ENCODE measurements around the gene CBLL1. TPM values are rescaled to one million over a fixed set of nuclear protein-coding genes. Genes with fewer than 3 reads are reported as not detected.

Gene CBLL1
- total and polyA plus RNA-seq, 2 of the 13 experiments (the other 11 are each of a cell fraction or from before 2014, with no cell fraction given) = 8.8 to 10.5 TPM

DNA sequence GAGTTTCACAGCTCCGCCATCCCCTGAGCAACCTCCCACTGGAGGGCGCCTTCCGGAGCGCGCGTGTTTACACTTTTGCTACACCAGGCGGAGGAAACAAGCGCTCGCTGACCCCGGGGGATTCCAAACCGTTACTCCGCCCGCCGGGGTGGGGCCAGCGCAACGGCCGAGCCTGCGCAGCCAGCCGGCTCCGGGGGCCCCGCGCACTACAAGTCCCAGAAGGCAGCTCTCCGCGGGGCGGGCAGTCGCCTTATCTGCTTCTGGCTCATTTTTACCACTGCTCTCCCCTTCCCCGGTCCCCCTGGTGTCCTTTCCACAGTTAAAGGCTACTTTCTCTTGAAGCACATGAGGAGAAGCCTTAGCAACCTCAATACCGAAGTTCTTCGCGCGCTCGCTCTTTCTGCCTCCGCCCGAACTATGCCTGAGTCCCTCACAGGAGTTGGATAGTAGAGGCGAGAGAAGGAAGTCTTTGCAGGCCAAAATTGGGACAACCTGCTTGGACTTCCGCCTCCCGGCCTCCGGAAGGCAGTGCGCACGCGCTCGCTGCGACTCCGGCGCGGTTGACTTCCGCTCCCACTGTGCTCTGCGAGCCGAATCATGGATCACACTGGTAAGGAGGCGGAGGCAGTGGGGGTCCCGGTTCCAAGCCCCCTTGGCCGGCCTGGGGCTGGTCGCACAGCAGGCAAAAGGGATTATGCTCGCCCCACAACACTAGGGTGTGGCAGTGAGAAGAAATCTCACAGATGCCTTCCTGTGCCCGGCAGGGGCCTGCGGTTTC is at the start of gene CBLL1 (continued):
- TF ChIP-seq, protein P1, sequence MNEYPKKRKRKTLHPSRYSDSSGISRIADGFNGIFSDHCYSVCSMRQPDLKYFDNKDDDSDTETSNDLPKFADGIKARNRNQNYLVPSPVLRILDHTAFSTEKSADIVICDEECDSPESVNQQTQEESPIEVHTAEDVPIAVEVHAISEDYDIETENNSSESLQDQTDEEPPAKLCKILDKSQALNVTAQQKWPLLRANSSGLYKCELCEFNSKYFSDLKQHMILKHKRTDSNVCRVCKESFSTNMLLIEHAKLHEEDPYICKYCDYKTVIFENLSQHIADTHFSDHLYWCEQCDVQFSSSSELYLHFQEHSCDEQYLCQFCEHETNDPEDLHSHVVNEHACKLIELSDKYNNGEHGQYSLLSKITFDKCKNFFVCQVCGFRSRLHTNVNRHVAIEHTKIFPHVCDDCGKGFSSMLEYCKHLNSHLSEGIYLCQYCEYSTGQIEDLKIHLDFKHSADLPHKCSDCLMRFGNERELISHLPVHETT (CRISPR knock-in tag; conservative IDR thresholded peaks at IDR 0.05) = no peak
- TF ChIP-seq, protein P2, sequence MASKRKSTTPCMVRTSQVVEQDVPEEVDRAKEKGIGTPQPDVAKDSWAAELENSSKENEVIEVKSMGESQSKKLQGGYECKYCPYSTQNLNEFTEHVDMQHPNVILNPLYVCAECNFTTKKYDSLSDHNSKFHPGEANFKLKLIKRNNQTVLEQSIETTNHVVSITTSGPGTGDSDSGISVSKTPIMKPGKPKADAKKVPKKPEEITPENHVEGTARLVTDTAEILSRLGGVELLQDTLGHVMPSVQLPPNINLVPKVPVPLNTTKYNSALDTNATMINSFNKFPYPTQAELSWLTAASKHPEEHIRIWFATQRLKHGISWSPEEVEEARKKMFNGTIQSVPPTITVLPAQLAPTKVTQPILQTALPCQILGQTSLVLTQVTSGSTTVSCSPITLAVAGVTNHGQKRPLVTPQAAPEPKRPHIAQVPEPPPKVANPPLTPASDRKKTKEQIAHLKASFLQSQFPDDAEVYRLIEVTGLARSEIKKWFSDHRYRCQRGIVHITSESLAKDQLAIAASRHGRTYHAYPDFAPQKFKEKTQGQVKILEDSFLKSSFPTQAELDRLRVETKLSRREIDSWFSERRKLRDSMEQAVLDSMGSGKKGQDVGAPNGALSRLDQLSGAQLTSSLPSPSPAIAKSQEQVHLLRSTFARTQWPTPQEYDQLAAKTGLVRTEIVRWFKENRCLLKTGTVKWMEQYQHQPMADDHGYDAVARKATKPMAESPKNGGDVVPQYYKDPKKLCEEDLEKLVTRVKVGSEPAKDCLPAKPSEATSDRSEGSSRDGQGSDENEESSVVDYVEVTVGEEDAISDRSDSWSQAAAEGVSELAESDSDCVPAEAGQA (IDR thresholded peaks at IDR 0.05; ENCODE audit: low read depth) = 0 out of 2 replicates have a peak, but pooled peaks have one; percentile 5
- TF ChIP-seq, protein P2 (CRISPR knock-in tag; IDR thresholded peaks at IDR 0.05; ENCODE audit: borderline replicate concordance) = no peak
- TF ChIP-seq NCOR1 (IDR thresholded peaks at IDR 0.05; ENCODE audit: borderline replicate concordance, low read length) (no peak), YY1 (IDR thresholded peaks at IDR 0.05; ENCODE audit: insufficient read depth, insufficient replicate concordance, low read depth, low read length) (peak; percentile 73), ZBTB39 (CRISPR knock-in tag; IDR thresholded peaks at IDR 0.05) (no peak; the same call in 1 of the 2 replicates)
- TF ChIP-seq, protein P3, sequence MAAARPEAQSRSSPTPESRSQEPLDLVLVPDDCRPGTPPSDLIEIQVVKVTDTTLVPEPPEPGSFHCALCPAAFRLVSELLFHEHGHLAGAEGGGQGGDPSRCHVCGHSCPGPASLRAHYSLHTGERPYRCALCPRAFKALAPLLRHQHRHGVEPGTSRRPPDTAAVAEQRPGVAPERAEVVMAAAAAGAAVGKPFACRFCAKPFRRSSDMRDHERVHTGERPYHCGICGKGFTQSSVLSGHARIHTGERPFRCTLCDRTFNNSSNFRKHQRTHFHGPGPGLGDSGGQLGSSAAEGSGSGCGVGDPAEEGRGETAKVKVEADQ (CRISPR knock-in tag; IDR thresholded peaks at IDR 0.05; ENCODE audit: borderline replicate concordance) = peak; percentile 96
- TF ChIP-seq, protein P4, sequence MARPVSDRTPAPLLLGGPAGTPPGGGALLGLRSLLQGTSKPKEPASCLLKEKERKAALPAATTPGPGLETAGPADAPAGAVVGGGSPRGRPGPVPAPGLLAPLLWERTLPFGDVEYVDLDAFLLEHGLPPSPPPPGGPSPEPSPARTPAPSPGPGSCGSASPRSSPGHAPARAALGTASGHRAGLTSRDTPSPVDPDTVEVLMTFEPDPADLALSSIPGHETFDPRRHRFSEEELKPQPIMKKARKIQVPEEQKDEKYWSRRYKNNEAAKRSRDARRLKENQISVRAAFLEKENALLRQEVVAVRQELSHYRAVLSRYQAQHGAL (CRISPR knock-in tag; IDR thresholded peaks at IDR 0.05; ENCODE audit: not compliant biosample characterization) = no peak
- TF ChIP-seq, protein P5, sequence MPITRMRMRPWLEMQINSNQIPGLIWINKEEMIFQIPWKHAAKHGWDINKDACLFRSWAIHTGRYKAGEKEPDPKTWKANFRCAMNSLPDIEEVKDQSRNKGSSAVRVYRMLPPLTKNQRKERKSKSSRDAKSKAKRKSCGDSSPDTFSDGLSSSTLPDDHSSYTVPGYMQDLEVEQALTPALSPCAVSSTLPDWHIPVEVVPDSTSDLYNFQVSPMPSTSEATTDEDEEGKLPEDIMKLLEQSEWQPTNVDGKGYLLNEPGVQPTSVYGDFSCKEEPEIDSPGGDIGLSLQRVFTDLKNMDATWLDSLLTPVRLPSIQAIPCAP (CRISPR knock-in tag; IDR thresholded peaks at IDR 0.05; ENCODE audit: low read depth) = no peak
- TF ChIP-seq, protein P6, sequence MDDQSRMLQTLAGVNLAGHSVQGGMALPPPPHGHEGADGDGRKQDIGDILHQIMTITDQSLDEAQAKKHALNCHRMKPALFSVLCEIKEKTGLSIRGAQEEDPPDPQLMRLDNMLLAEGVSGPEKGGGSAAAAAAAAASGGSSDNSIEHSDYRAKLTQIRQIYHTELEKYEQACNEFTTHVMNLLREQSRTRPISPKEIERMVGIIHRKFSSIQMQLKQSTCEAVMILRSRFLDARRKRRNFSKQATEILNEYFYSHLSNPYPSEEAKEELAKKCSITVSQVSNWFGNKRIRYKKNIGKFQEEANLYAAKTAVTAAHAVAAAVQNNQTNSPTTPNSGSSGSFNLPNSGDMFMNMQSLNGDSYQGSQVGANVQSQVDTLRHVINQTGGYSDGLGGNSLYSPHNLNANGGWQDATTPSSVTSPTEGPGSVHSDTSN (CRISPR knock-in tag; IDR thresholded peaks at IDR 0.05; ENCODE audit: borderline replicate concordance) = no peak

Data from HepG2 (cell line).